Left lung (tissue), 10 donors: ENCODE measurements around the gene ATP6V0C. TPM values are rescaled to one million over a fixed set of nuclear protein-coding genes. Genes with fewer than 3 reads are reported as not detected.
A peak's percentile ranks its signal among the peaks of the same experiment; 100 is the strongest.

ENCODE experiments used
- ATAC-seq: fragments of 200-7000 bp; cut with Tn5 transposase; one replicate; pipeline ENCODE4 v1.9.1; 2020; ENCODE audit warnings: moderate library complexity
- DNase-seq, 4 donors: peaks; one replicate each; pipeline ENCODE4 v3.0.0-alpha.2; 2013 to 2020
- H3K27ac ChIP-seq, 2 donors: fragments of 200-600 bp; sonication (generic) in 1 of 2; one replicate each; pipeline versions ENCODE4 v1.5.0 to v1.8.0; 2020 to 2021
- H3K27me3 ChIP-seq, 2 donors: fragments of 200-600 bp; sonication (generic) in 1 of 2; one replicate each; pipeline versions ENCODE4 v1.5.0 to v1.8.0; 2020 to 2021
- H3K36me3 ChIP-seq, 2 donors: fragments of 200-600 bp; sonication (generic) in 1 of 2; one replicate each; pipeline versions ENCODE4 v1.5.0 to v1.8.0; 2020 to 2021
- H3K4me1 ChIP-seq, 2 donors: fragments of 200-600 bp; one replicate each; pipeline ENCODE4 v1.8.0; 2021
- H3K4me3 ChIP-seq, 2 donors: fragments of 200-600 bp; sonication (generic) in 1 of 2; one replicate each; pipeline versions ENCODE4 v1.5.0 to v1.8.0; 2020 to 2021; ENCODE audit warnings: mild to moderate bottlenecking in 1 of 2
- H3K9me3 ChIP-seq, 2 donors: fragments of 200-600 bp; sonication (generic) in 1 of 2; one replicate each; pipeline versions ENCODE4 v1.5.0 to v1.8.0; 2020 to 2021
- intact Hi-C, 2 donors: fragments of 100-400 bp; cut with DNase I; formaldehyde crosslinking; loops; one replicate each; pipeline versions ENCODE4 v1.11.2 to v1.14.2; 2022
- polyA plus RNA-seq, 6 donors: library from polyadenylated mRNA; unstranded; fragments of 120-200 nt; gene quantifications; one replicate each; pipeline ENCODE4 v1.2.1, GENCODE V29; 2013; ENCODE audit not compliant: insufficient read length in 6 of 6
- total RNA-seq, 2 donors: library from RNA; stranded (reverse); fragmentation: NEBNext Ultra II Directional; extraction: Animal tissue kit (Norgen Biotek cat#: 25700); gene quantifications; one replicate each; pipeline ENCODE4 v1.2.1, GENCODE V29; 2021
- TF ChIP-seq, protein P1 (sequence below), 2 donors: fragments of 200-600 bp; sonication (generic) in 1 of 2; IDR thresholded peaks; one replicate each; pipeline versions ENCODE4 v1.5.0 to v1.8.0; 2021; ENCODE audit warnings: antibody characterized with exemption in 2 of 2
- donor health status: DM: no; HTN: yes; CAD: no.
- donor health status: DM: no; HTN: no; CAD: no.

Gene ATP6V0C
- total and polyA plus RNA-seq, 8 donors, result 76.6 to 333 (median 102) TPM

GRCh38 chr16:2487903-2488531 is 25.7 kb upstream of the ATP6V0C start:
- intact Hi-C loops, result no loop called here
- TF ChIP-seq, protein P1, sequence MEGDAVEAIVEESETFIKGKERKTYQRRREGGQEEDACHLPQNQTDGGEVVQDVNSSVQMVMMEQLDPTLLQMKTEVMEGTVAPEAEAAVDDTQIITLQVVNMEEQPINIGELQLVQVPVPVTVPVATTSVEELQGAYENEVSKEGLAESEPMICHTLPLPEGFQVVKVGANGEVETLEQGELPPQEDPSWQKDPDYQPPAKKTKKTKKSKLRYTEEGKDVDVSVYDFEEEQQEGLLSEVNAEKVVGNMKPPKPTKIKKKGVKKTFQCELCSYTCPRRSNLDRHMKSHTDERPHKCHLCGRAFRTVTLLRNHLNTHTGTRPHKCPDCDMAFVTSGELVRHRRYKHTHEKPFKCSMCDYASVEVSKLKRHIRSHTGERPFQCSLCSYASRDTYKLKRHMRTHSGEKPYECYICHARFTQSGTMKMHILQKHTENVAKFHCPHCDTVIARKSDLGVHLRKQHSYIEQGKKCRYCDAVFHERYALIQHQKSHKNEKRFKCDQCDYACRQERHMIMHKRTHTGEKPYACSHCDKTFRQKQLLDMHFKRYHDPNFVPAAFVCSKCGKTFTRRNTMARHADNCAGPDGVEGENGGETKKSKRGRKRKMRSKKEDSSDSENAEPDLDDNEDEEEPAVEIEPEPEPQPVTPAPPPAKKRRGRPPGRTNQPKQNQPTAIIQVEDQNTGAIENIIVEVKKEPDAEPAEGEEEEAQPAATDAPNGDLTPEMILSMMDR (IDR thresholded peaks at IDR 0.05), result no peak
- DNase-seq, result no peak
- no peak overlapping the region for H3K4me3 ChIP-seq
- peaks cover 14 to 50% of the 10 kb centered on the region in 2 donors for H3K4me1 ChIP-seq
- H3K27ac ChIP-seq, result no peak overlapping the region
- H3K27me3 ChIP-seq, result no peaks in the 10 kb centered on the region
- no peaks in the 10 kb centered on the region for H3K9me3 ChIP-seq
- peaks cover 0 to 14% of the 10 kb centered on the region in 2 donors for H3K36me3 ChIP-seq
- no peak for ATAC-seq

DNA sequence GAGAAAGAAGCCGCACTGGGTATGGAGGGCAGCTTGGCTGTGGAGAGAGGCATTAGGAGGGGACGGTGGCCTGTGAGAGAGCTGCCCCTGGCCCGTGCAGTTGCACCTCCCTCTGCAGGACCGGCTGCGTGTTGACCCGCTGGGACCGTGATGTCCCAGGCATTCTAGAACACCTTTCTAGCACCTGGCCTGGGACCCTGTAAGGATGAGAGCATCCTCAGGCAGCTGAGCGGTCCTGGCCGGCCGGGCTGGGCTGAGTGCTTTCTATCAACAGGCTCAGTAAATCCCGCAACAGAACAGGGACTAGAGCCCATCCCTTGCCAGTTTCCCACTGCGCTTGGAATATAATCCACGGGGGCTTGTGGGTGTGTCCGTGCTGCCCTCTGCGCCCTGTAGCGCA is 24.2 kb upstream of the ATP6V0C start:
- Histone ChIP-seq H3K27ac (no peak overlapping the region), H3K9me3 (no peaks in the 10 kb centered on the region), H3K36me3 (peaks cover 0 to 14% of the 10 kb centered on the region in 2 donors), H3K4me3 (no peak overlapping the region), H3K27me3 (no peaks in the 10 kb centered on the region), H3K4me1 (peaks cover 6 to 47% of the 10 kb centered on the region in 2 donors)
- ATAC-seq (no peak), DNase-seq (no peak)
- TF ChIP-seq, protein P1 (IDR thresholded peaks at IDR 0.05), result no peak
- intact Hi-C loops, result no loop called here

GRCh38 chr16:2490190-2491105 is 23.3 kb upstream of the ATP6V0C start:
- intact Hi-C loops, result no loop called here
- Histone ChIP-seq H3K27ac (no peak overlapping the region), H3K36me3 (peaks cover 0 to 14% of the 10 kb centered on the region in 2 donors), H3K4me1 (peaks cover 6 to 38% of the 10 kb centered on the region in 2 donors), H3K4me3 (no peak overlapping the region), H3K9me3 (no peaks in the 10 kb centered on the region), H3K27me3 (no peaks in the 10 kb centered on the region)
- ATAC-seq, result no peak
- peak in 1 of 4 donors; percentile 53 for DNase-seq
- TF ChIP-seq, protein P1 (IDR thresholded peaks at IDR 0.05), result no peak

- intact Hi-C loops, result no loop called here
- H3K27ac ChIP-seq, result no peak overlapping the region
Observed at GRCh38 chr16:2492292-2492691, 21.5 kb upstream of the ATP6V0C start.

More at GRCh38 chr16:2492292-2492691, 21.5 kb upstream of the ATP6V0C start:
- no peak overlapping the region for H3K4me3 ChIP-seq
- TF ChIP-seq, protein P1 (IDR thresholded peaks at IDR 0.05), result no peak
- no peak for DNase-seq
- peaks cover 0 to 26% of the 10 kb centered on the region in 2 donors for H3K36me3 ChIP-seq
- no peak for ATAC-seq
- H3K9me3 ChIP-seq, result no peaks in the 10 kb centered on the region
- peaks cover 3 to 25% of the 10 kb centered on the region in 2 donors for H3K4me1 ChIP-seq
- no peaks in the 10 kb centered on the region for H3K27me3 ChIP-seq
